Activated CD8-positive, alpha-beta memory T cell treated with anti-CD3 and anti-CD28 coated beads for 48 hours (primary cell): ENCODE measurements around the gene TBX18.

Source experiments
- DNase-seq, 3 experiments: peaks; one replicate each; pipeline ENCODE4 v3.0.0-alpha.2; 2020; ENCODE audit warnings: low read depth in 2 of 3, low spot score in 2 of 3

Gene TBX18

GRCh38 chr6:84749181-84749580 is 15.2 kb downstream of the TBX18 start:
- DNase-seq, result no peak

GRCh38 chr6:84748376-84748775 is 16.0 kb downstream of the TBX18 start:
- no peak for DNase-seq

GRCh38 chr6:84743616-84744015 is 20.8 kb downstream of the TBX18 start:
- DNase-seq, result no peak

- no peak for DNase-seq
These were observed 24.0 kb downstream of the TBX18 start for GRCh38 chr6:84740385-84740784.

GRCh38 chr6:84739866-84740208 is 24.6 kb downstream of the TBX18 start:
- DNase-seq, result no peak

GRCh38 chr6:84738996-84739865 is 25.2 kb downstream of the TBX18 start:
- no peak for DNase-seq

GRCh38 chr6:84733889-84734288 is 30.5 kb downstream of the TBX18 start:
- DNase-seq, result no peak

GRCh38 chr6:84731901-84732300 is 32.5 kb downstream of the TBX18 start:
- DNase-seq, result no peak

- DNase-seq, result no peak
These were observed 33.0 kb downstream of the TBX18 start for GRCh38 chr6:84731401-84731800.

- no peak for DNase-seq
These were observed 35.8 kb downstream of the TBX18 start for GRCh38 chr6:84728602-84729001.

- DNase-seq, result no peak
These were observed 45.2 kb downstream of the TBX18 start for GRCh38 chr6:84719152-84719551.

GRCh38 chr6:84718038-84718955 is 46.1 kb downstream of the TBX18 start:
- no peak for DNase-seq

- DNase-seq, result no peak
These were observed 55.3 kb downstream of the TBX18 start for GRCh38 chr6:84709121-84709520.

- no peak for DNase-seq
These were observed 57.2 kb downstream of the TBX18 start for GRCh38 chr6:84707171-84707570.

- no peak for DNase-seq
These were observed 68.2 kb downstream of the TBX18 start for GRCh38 chr6:84696166-84696565.

- no peak for DNase-seq
These were observed 72.3 kb downstream of the TBX18 start for GRCh38 chr6:84691978-84692623.

GRCh38 chr6:84688141-84688873 is 76.1 kb downstream of the TBX18 start:
- no peak for DNase-seq

GRCh38 chr6:84687431-84687830 is 77.0 kb downstream of the TBX18 start:
- DNase-seq, result no peak

- no peak for DNase-seq
These were observed 78.3 kb downstream of the TBX18 start for GRCh38 chr6:84685983-84686584.

GRCh38 chr6:84681693-84682326 is 82.6 kb downstream of the TBX18 start:
- no peak for DNase-seq
